HCT116 (cell line): ENCODE measurements around the gene CNTN5. TPM values are rescaled to one million over a fixed set of nuclear protein-coding genes. Genes with fewer than 3 reads are reported as not detected.

Experiments used
- ATAC-seq: fragments of 200-7000 bp; cut with Tn5 transposase; 2 replicates; pipeline ENCODE4 v1.9.1; 2020; ENCODE audit warnings: mild to moderate bottlenecking, moderate library complexity
- BruUV-seq: library from RNA; stranded (reverse); fragments of 400-500 nt; replicated peaks from 2 replicates; lab custom pipeline; 2021; lab: Mats Ljungman, UMichigan
- CTCF ChIA-PET: fragments of 300-600 bp; sonication (Branson Sonifier 250); formaldehyde crosslinking; loops from one replicate; lab custom pipeline; 2021; ENCODE audit warnings: antibody characterized with exemption; lab: Charles Lee
- POLR2A ChIA-PET: fragments of 300-600, 350-600 bp; sonication (Branson Sonifier 250); formaldehyde crosslinking; loops from one replicate; lab custom pipeline; 2021; ENCODE audit warnings: antibody characterized with exemption; lab: Charles Lee
- RAD21 ChIA-PET, 2 experiments: fragments of 300-600 bp; sonication (Branson Sonifier 250); formaldehyde crosslinking; loops; one replicate each; lab custom pipeline; 2023; ENCODE audit warnings: low total read pairs in 2 of 2; ENCODE audit not compliant: uncharacterized antibody in 2 of 2, unreplicated experiment in 2 of 2, low non-redundant PET in 1 of 2; lab: Charles Lee
- DNase-seq: peaks from one replicate; pipeline ENCODE4 v3.0.0-alpha.2; 2010; ENCODE audit warnings: low read depth, low spot score
- H2AFZ ChIP-seq: fragments of 200-600 bp; shearing (Covaris generic), sonication (generic); 2 replicates; pipeline ENCODE4 v1.6.1; 2017; ENCODE audit warnings: low read depth, mixed run types, mixed read lengths, antibody characterized with exemption, low read length; ENCODE audit not compliant: poor library complexity, severe bottlenecking
- H3K27ac ChIP-seq: 2 replicates; pipeline ENCODE4 v1.5.1; 2012; ENCODE audit warnings: low read depth, low read length
- H3K27me3 ChIP-seq: fragments of 200-600 bp; sonication (generic); 2 replicates; pipeline ENCODE4 v1.6.1; 2016; ENCODE audit warnings: mixed run types, low read length, mixed read lengths; ENCODE audit not compliant: insufficient read depth
- H3K36me3 ChIP-seq, 2 experiments: fragments of 200-500 bp in 1 of 2; fragments of 200-600 bp in 1 of 2; sonication (Bioruptor generic) in 1 of 2; sonication (generic) in 1 of 2; 2 replicates each; pipeline versions ENCODE4 v1.5.1 to v1.6.1; 2014 to 2016; ENCODE audit warnings: low read length in 2 of 2, inconsistent platforms in 1 of 2, mixed read lengths in 1 of 2, mixed run types in 1 of 2; ENCODE audit not compliant: insufficient read depth in 2 of 2, control insufficient read depth in 1 of 2
- H3K4me1 ChIP-seq, 2 experiments: fragments of 200-600 bp in 1 of 2; sonication (generic) in 1 of 2; 2 replicates each; pipeline versions ENCODE4 v1.5.1 to v1.6.1; 2012 to 2017; ENCODE audit warnings: low read length in 2 of 2, inconsistent platforms in 1 of 2, mild to moderate bottlenecking in 1 of 2, mixed read lengths in 1 of 2, mixed run types in 1 of 2, moderate library complexity in 1 of 2; ENCODE audit not compliant: insufficient read depth in 2 of 2, control insufficient read depth in 1 of 2
- H3K4me2 ChIP-seq: fragments of 200-600 bp; sonication (generic); 2 replicates; pipeline ENCODE4 v1.6.1; 2017; ENCODE audit warnings: mixed run types, low read length, mixed read lengths
- H3K4me3 ChIP-seq, 2 experiments: fragments of 200-600 bp in 1 of 2; sonication (generic) in 1 of 2; replicated peaks in 1 of 2; 2 replicates each; pipeline ENCODE4 v1.5.1; 2011 to 2016; ENCODE audit warnings: low read length in 2 of 2, control low read depth in 1 of 2, low read depth in 1 of 2, mild to moderate bottlenecking in 1 of 2, mixed read lengths in 1 of 2, mixed run types in 1 of 2
- H3K79me2 ChIP-seq: fragments of 200-600 bp; sonication (generic); 2 replicates; pipeline ENCODE4 v1.6.1; 2017; ENCODE audit warnings: mild to moderate bottlenecking, mixed run types, low read length, moderate library complexity, mixed read lengths; ENCODE audit not compliant: insufficient read depth
- H3K9ac ChIP-seq: fragments of 200-600 bp; sonication (generic); 2 replicates; pipeline ENCODE4 v1.6.1; 2016; ENCODE audit warnings: low read length, mixed read lengths
- H3K9me2 ChIP-seq: fragments of 200-600 bp; sonication (generic), shearing (Covaris generic); 2 replicates; pipeline ENCODE4 v1.6.1; 2017; ENCODE audit warnings: mixed run types, mild to moderate bottlenecking, moderate library complexity; ENCODE audit not compliant: insufficient read depth
- H3K9me3 ChIP-seq, 2 experiments: fragments of 200-500 bp in 1 of 2; fragments of 200-600 bp in 1 of 2; sonication (Bioruptor generic) in 1 of 2; sonication (generic) in 1 of 2; 2 replicates each; pipeline ENCODE4 v1.6.1; 2014 to 2017; ENCODE audit warnings: low read length in 2 of 2, mixed read lengths in 2 of 2, inconsistent platforms in 1 of 2, low read depth in 1 of 2, mild to moderate bottlenecking in 1 of 2, mixed run types in 1 of 2, moderate library complexity in 1 of 2; ENCODE audit not compliant: control insufficient read depth in 1 of 2, insufficient read depth in 1 of 2
- H4K20me1 ChIP-seq: fragments of 200-600 bp; sonication (generic), shearing (Covaris generic); 2 replicates; pipeline ENCODE4 v1.6.1; 2017; ENCODE audit warnings: mixed run types, mild to moderate bottlenecking, moderate library complexity; ENCODE audit not compliant: insufficient read depth
- CEBPB ChIP-seq: IDR thresholded peaks from 2 replicates; pipeline ENCODE4 v1.6.1; 2012; ENCODE audit warnings: low read depth
- ELF1 ChIP-seq: IDR thresholded peaks from 2 replicates; pipeline ENCODE4 v1.6.1; 2012; ENCODE audit warnings: low read depth, borderline replicate concordance
- EZH2 ChIP-seq: fragments of 200-600 bp; sonication (generic); IDR thresholded peaks from 2 replicates; pipeline ENCODE4 v1.6.1; 2017; ENCODE audit warnings: antibody characterized with exemption, mixed run types
- JUND ChIP-seq: IDR thresholded peaks from 2 replicates; pipeline ENCODE4 v1.6.1; 2012
- MAX ChIP-seq: IDR thresholded peaks from 2 replicates; pipeline ENCODE4 v1.6.1; 2012
- POLR2A ChIP-seq: IDR thresholded peaks from 2 replicates; pipeline ENCODE4 v1.7.0; 2011; ENCODE audit warnings: borderline replicate concordance; ENCODE audit not compliant: insufficient read depth, insufficient read length; ENCODE audit errors: extremely low read depth
- RAD21 ChIP-seq: IDR thresholded peaks from 2 replicates; pipeline ENCODE4 v1.6.1; 2012; ENCODE audit warnings: low read depth, mild to moderate bottlenecking
- REST ChIP-seq: IDR thresholded peaks from 2 replicates; pipeline ENCODE4 v1.6.1; 2012; ENCODE audit warnings: low read depth
- SIN3A ChIP-seq: IDR thresholded peaks from 2 replicates; pipeline ENCODE4 v1.6.1; 2012; ENCODE audit warnings: low read depth
- SP1 ChIP-seq: IDR thresholded peaks from 2 replicates; pipeline ENCODE4 v1.6.1; 2012; ENCODE audit warnings: low read depth
- SRF ChIP-seq: IDR thresholded peaks from 2 replicates; pipeline ENCODE4 v1.6.1; 2012; ENCODE audit warnings: low read depth
- YY1 ChIP-seq: IDR thresholded peaks from 2 replicates; pipeline ENCODE4 v1.6.1; 2011; ENCODE audit warnings: low read length, low read depth, moderate library complexity, mild to moderate bottlenecking; ENCODE audit not compliant: insufficient replicate concordance; ENCODE audit errors: extremely low read depth
- ZFX ChIP-seq: fragments of 450-650 bp; IDR thresholded peaks from 2 replicates; pipeline ENCODE4 v1.6.1; 2017
- ZNF274 ChIP-seq: fragments of 200-500 bp; sonication (Bioruptor generic); IDR thresholded peaks from 2 replicates; pipeline ENCODE4 v1.6.1; 2014; ENCODE audit warnings: mild to moderate bottlenecking, low read depth, low read length, inconsistent platforms
- intact Hi-C: fragments of 100-400 bp; cut with micrococcal nuclease; formaldehyde crosslinking; loops from 2 replicates; pipeline ENCODE4 v1.10.0; 2022
- total RNA-seq: library from RNA; stranded (reverse); gene quantifications from one replicate; pipeline ENCODE4 v1.2.1, GENCODE V29; 2021; ENCODE audit not compliant: unreplicated experiment
- TF ChIP-seq, protein P1 (sequence below): IDR thresholded peaks from 2 replicates; pipeline ENCODE4 v1.6.1; 2011; ENCODE audit warnings: mild to moderate bottlenecking, low read length, moderate library complexity; ENCODE audit not compliant: insufficient replicate concordance; ENCODE audit errors: extremely low read depth
- TF ChIP-seq, protein P2 (sequence below): IDR thresholded peaks from 2 replicates; pipeline ENCODE4 v1.6.1; 2012

CNTN5 gene
- total RNA-seq, 1 experiment from 2014 or later = not detected

GRCh38 chr11:100119176-100119575 is 1098.4 kb downstream of the CNTN5 start:
- no peaks in the 10 kb centered on the region for H4K20me1 ChIP-seq
- no peak overlapping the region for H3K27ac ChIP-seq
- H3K27me3 ChIP-seq = no peaks in the 10 kb centered on the region
- intact Hi-C loops = no loop called here
- H3K9me2 ChIP-seq = no peaks in the 10 kb centered on the region
- ATAC-seq = no peak
- ChIA-PET RAD21 (no interaction called here), POLR2A (no interaction called here), CTCF (no interaction called here)
- no peak overlapping the region for H3K4me2 ChIP-seq
- H3K9me3 ChIP-seq = peaks cover 0 to 7% of the 10 kb centered on the region in 2 experiments; a peak in 2 of 4 replicates
- H3K9ac ChIP-seq = no peak overlapping the region
- no peaks in the 10 kb centered on the region for H3K4me1 ChIP-seq
- TF ChIP-seq YY1 = no peak
- TF ChIP-seq MAX = no peak
- TF ChIP-seq CEBPB = no peak
- TF ChIP-seq SIN3A = no peak
- TF ChIP-seq JUND = no peak
- DNase-seq = no peak
- no peaks in the 10 kb centered on the region for H3K36me3 ChIP-seq
- no TSS peak for BruUV-seq
- H3K4me3 ChIP-seq = no peak overlapping the region
- H2AFZ ChIP-seq = no peak overlapping the region
- H3K79me2 ChIP-seq = no peaks in the 10 kb centered on the region

DNA sequence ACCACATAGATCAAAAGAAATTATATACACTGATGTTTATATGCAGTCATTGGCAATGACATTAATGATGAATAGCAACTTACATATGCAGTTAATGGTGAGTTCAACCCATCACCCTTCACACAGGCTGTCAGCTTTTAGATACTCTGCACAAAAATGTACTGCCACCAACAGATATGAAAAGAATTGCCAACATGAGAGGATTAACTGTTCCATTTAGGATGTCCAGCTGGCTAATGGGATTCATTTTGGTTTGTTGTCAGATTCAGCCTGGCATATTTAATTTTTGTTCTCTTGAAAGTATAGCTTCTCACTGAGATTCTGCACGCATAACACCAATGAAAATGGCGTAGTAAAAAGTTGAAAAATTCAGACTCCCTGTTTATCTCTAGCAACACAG is 1112.4 kb downstream of the CNTN5 start:
- no peak overlapping the region for H2AFZ ChIP-seq
- no peaks in the 10 kb centered on the region for H4K20me1 ChIP-seq
- H3K4me3 ChIP-seq = no peak overlapping the region
- no peak overlapping the region for H3K4me2 ChIP-seq
- H3K9me2 ChIP-seq = no peaks in the 10 kb centered on the region
- intact Hi-C loops = no loop called here
- POLR2A ChIA-PET = no interaction called here
- H3K27ac ChIP-seq = no peak overlapping the region
- BruUV-seq = no TSS peak
- H3K36me3 ChIP-seq = no peaks in the 10 kb centered on the region
- no peaks in the 10 kb centered on the region for H3K27me3 ChIP-seq
- H3K4me1 ChIP-seq = no peaks in the 10 kb centered on the region
- H3K9ac ChIP-seq = no peak overlapping the region
- DNase-seq (no peak), ATAC-seq (no peak)
- CTCF ChIA-PET = no interaction called here
- peaks cover 0 to 5% of the 10 kb centered on the region in 2 experiments; a peak in 1 of 4 replicates for H3K9me3 ChIP-seq
- RAD21 ChIA-PET = no interaction called here
- H3K79me2 ChIP-seq = no peaks in the 10 kb centered on the region
- TF ChIP-seq POLR2A (no peak), RAD21 (no peak), REST (no peak), MAX (no peak), SRF (no peak), ZNF274 (no peak), ZFX (no peak), EZH2 (no peak), YY1 (no peak), ELF1 (no peak), SP1 (no peak)
- TF ChIP-seq, protein P1, sequence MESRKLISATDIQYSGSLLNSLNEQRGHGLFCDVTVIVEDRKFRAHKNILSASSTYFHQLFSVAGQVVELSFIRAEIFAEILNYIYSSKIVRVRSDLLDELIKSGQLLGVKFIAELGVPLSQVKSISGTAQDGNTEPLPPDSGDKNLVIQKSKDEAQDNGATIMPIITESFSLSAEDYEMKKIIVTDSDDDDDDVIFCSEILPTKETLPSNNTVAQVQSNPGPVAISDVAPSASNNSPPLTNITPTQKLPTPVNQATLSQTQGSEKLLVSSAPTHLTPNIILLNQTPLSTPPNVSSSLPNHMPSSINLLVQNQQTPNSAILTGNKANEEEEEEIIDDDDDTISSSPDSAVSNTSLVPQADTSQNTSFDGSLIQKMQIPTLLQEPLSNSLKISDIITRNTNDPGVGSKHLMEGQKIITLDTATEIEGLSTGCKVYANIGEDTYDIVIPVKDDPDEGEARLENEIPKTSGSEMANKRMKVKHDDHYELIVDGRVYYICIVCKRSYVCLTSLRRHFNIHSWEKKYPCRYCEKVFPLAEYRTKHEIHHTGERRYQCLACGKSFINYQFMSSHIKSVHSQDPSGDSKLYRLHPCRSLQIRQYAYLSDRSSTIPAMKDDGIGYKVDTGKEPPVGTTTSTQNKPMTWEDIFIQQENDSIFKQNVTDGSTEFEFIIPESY = no peak
- TF ChIP-seq, protein P2, sequence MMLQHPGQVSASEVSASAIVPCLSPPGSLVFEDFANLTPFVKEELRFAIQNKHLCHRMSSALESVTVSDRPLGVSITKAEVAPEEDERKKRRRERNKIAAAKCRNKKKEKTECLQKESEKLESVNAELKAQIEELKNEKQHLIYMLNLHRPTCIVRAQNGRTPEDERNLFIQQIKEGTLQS = no peak
